GM12892 (cell line): ENCODE results near the gene PLEKHA6.

ENCODE experiments used
- POLR2A ChIP-seq: IDR thresholded peaks from 2 replicates; pipeline ENCODE4 v1.6.1; 2011; ENCODE audit warnings: low read depth, low read length, control low read depth
- POLR2AphosphoS5 ChIP-seq: IDR thresholded peaks from 2 replicates; pipeline ENCODE4 v1.6.1; 2011; ENCODE audit warnings: low read depth, low read length, control low read depth
- TAF1 ChIP-seq: IDR thresholded peaks from 2 replicates; pipeline ENCODE4 v1.6.1; 2011; ENCODE audit warnings: low read depth, mild to moderate bottlenecking, control low read depth, low read length, borderline replicate concordance

GRCh38 chr1:204288021-204288588 is 71.6 kb downstream of the PLEKHA6 start:
- TF ChIP-seq POLR2A (no peak), POLR2AphosphoS5 (no peak), TAF1 (no peak)
